CD4-positive, alpha-beta T cell treated with Interferon gamma for 1 hour (primary cell): Measurements from ENCODE around the gene SRRM2.

ENCODE experiments used
- DNase-seq: peaks from one replicate; pipeline ENCODE4 v3.0.0-alpha.2; 2020

Gene SRRM2

DNA sequence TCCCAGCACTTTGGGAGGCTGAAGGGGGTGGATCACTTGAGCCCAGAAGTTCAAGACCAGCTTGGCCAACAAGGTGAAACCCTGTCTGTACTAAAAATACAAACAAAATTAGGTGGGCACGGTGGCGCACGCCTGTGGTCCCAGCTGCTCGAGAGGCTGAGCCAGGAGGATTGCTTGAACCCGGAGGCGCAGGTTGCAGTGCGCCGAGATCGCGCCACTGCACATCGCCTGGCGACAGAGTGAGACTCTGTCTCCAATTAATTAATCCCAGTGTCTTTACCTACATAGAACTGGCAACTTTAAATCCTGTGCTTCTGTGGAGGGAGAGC, 26.2 kb downstream of the SRRM2 start:
- DNase-seq, result no peak

DNA sequence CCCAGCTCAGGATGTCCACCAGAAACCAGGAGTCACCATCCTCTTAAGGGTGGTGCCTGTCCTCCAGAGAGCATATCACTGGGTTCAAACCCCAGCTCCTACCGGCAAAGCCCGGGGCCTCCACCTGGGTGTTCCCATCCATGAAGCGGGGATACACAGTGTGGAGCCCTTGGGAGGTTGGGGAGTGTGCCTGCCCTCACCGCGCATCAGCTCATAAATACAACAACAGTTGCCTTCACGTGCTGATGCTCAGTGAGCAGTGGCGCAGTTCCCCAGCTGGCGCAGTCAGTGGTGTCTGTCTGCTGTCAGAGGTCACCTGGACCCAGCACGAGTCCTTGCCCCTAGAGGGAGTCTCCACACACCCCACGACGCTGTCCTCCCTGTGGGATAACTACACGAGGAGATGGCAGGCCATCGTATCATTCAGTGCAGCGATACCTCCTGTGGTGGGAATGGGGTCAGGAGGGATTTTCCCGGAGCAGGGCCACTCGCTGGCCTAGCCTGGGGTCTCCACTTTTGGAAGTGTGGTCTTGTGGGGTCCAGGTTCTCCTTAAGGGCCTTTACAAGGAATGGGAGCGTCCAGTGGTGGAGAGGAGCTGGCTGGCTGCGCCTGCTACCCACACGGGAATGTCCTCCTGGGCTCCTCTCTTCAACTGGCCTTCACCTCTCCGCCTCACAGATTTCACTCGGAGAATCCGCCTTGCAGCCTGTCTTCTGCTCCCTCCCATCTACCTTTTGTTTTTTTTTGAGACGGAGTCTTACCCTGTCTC, 26.9 kb downstream of the SRRM2 start:
- DNase-seq, result no peak

DNA sequence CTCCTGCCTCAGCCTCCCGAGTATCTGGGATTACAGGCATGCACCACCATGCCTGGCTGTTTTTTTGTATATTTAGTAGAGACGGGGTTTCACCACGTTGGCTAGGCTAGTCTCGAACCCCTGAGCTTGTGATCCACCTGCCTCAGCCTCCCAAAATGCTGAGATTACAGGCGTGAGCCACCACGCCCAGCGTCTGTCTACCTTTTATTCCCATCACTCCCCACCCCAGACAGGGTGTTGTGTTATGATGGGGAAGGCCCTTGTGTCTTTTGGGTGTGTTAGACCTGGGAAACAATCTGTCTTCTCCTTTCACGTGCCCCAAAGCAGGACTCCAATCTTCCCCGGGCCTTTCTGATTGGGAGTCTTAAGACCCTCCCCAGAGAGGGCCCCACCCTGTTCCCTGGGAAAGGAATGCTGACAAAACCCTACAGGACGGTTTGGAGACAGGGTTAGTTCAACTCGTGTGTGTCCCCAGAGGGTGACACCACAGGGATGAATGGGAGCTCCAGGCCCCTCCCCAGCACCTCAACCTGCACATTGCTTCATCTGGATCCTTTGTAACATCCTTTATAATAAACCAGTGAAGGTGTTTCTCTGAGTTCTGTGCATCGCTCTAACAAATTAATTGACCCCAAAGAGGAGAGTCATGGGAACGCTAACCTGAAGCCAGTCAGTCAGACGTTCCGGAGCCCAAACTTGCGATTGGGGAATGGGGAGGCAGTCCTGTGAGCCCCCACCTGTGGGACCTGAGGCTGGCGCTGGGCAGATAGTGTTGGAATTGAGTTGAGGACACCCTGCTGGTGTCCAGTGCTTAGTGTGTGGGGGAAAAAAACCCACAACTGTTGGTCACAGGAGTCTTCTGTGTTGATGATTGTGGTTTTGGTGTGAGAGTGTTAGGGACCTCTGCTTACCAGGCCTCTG, 27.8 kb downstream of the SRRM2 start:
- DNase-seq, result no peak

DNA sequence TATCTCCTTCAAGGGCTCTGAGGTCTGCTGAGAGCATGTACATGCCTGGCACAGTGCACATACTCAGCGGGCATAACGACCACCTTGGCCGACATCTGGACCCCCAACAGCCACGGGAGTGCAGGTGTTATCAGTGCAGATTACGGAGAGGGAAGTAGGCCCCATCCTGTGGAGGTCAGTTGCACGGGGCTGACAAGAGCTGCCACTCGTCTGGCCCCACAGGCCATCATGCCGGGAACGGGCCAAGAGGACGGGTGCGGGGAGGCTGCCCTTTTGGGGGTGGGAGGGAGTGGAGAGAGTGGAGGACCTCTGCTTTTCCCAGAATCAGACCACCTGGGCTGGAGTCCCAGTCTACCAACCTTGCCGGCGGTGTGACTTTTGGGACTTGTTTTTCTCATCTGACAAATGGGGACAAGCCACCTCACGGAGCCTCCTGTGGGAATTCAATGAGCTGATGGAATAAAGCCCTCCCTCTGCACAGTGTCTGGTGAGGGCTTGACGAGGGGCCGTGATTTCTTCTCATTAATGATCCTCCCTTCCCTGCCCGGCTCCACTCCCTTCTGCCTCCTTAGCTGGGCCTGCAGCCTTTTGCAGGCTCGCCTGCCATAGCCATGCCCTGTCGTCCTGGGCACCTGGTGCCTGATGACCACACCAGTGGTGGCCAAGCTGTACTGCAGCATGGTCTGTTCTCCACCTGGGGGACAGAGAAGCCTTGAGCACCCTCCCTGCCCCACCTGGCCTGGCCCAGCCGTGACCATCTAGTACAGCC, 30.3 kb downstream of the SRRM2 start:
- DNase-seq, result no peak

GRCh38 chr16:2783581-2784357, 31.3 kb downstream of the SRRM2 start:
- no peak for DNase-seq

GRCh38 chr16:2784358-2785100, 32.1 kb downstream of the SRRM2 start:
- DNase-seq, result no peak

DNA sequence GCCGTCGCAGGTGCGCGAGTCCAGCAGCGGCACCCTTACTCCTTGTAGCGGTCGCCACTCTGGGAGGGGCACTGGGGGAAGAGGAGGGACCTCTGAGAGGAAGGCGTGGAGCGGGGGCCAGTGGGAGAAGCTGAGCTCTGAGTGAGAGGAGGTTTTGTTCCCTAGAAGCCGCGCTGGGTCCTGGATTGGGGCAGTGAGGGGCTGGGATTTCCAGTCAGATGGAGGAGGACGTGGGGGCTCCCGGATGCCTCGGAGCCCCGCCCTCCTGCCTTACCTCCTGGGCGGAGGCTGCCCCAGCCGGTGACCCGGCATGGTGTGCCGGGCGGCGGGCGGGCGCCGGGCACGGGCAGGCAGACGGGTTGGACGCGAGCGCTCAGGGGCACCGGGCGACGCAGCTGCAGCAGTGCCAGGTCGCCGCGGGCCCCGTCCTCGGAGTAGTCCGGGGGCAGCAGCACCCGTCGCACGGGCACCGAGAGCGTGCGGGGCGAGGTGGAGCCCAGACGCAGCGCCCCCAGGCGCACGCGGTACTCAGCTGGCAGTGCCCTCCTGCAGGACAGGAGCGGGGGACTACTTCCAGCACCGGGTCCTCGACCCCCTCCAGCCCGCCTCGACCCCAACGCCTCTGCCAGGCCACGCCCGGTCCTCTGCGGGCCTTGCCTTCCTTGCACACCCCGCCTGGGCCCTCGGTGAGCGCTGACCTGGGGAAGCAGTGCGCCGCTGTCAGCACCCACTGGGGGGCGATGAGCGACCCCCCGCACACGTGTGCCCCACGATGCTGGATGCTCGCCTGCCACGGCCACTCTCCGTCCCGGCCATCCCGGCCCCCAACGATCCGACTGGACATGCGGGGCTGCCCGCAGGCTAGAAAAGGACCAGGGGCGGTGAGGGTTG, 32.9 kb downstream of the SRRM2 start:
- DNase-seq, result peak; percentile 19

- DNase-seq, result no peak
Observed at GRCh38 chr16:2786061-2786825, 33.8 kb downstream of the SRRM2 start.

- DNase-seq, result no peak
Observed at GRCh38 chr16:2786826-2787151, 34.4 kb downstream of the SRRM2 start.

DNA sequence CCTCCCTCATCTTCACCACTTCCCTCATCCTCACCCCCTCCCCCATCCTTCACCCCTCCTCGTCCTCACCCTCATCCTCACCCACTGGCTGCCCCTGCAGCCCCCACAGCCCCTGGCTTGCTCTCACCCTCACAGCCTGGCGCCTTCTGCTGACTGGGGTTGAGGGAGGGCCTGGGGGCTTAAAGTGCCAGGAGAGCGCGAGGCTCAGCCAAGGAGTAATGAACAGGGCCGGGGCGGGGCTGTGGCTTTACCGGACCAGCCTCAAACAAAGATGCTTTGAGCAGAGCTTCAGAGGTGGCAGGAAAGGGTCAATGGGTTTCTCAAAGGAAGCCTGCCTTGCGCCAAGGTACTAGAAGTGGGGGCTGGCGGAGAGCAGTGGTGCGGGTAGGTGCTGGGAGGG, 35.0 kb downstream of the SRRM2 start, which contains the start of gene PRSS33:
PRSS33 (minus strand) TSS at position 155 of the 400 bp plus-strand sequence. CDS start 1,013 bp downstream, outside the sequence.
- no peak for DNase-seq

DNA sequence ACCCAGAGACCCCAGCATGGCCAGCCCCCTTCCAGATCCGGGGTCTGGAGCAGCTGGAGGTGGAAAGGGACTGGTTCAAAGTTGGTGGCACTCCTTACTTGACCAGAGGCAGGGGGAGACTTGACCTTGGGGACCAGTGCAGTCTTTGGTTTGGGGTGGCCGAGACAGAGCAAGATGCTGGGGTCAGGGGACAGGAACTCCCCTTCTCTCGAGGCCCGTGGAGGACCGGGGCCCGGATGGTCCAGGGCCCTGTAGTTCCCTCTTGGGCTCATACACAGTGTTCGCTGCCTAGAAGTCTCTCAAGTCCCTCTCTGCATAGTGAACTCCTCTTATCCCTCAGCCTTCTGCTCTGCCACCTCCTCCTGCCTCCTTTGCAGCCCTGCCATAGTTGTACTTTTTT, 35.5 kb downstream of the SRRM2 start:
- no peak for DNase-seq

GRCh38 chr16:2790631-2791030, 38.2 kb downstream of the SRRM2 start:
- no peak for DNase-seq

DNA sequence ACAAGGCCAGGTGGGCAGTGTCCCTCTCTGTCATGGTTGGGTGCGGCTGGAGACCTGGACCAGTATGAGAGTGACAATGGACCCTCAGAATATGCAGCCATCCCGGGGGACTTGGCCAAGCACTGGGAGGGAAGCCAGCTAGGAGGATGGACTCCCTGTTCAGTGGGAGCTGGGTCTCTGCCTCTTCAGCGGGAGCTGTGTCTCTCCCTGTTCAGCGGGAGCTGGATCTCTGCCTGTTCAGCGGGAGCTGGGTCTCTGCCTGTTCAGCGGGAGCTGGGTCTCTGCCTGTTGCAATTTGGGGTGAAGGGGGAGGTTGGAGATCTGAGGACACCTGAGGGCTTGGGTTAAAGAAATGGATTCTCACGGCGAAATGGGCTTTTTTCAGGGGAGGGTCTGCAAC, 38.7 kb downstream of the SRRM2 start:
- no peak for DNase-seq

GRCh38 chr16:2792940-2793339, 40.5 kb downstream of the SRRM2 start:
- no peak for DNase-seq

DNA sequence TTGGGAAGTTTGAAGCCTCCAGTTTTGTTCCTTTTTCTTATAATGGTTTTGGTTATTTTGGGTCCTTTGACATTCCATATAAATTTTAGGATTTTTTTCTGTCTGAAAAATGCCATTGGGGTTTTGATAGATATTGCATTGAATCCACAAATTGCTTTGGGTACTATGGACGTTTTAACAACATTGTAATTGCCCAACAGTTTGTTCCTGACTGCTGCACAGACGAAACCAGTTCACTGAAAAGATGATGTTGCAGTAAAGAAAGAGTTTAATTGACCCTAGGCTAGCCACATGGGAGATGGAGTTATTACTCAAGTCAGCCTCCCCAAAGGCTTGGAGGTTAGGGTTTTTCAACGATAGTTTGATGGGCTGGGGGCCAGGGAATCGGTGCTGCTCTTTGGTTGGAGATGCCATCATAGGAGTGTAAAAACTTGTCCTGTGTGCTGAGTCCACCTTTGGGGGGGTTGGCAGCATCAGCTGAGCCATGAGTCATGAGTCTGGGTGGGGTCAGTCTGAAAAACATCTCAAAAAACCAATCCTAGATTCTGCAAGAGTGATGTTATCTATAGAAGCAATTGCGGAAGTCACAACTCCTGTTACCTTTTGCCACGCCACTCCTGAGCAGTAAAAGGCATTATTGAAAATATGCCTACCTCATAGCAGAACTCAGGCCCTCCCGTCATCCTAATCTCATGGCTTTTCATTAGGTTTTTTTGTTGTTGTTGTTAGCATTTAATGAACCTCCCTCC, 43.1 kb downstream of the SRRM2 start:
- no peak for DNase-seq

DNA sequence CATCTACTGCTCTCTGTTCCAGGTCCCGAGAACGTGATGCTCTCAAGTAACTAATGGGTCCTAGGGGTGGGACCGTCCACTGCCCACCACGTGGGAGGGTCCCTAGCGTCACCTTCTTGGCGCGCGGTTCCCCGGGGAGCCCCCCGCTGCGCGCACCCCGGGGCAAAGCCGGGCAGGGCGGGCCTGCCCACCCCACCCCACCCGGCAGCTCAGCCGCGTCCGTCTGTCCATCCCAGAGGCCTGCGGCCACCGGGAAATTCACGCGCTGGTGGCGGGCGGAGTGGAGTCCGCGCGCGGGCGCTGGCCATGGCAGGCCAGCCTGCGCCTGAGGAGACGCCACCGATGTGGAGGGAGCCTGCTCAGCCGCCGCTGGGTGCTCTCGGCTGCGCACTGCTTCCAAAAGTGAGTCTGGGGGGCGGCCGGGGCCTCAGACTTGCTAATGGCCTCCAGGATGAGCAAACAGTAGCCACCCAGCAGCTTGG, 46.3 kb downstream of the SRRM2 start:
- DNase-seq, result no peak

GRCh38 chr16:2799205-2799858, 46.9 kb downstream of the SRRM2 start:
- DNase-seq, result no peak

DNA sequence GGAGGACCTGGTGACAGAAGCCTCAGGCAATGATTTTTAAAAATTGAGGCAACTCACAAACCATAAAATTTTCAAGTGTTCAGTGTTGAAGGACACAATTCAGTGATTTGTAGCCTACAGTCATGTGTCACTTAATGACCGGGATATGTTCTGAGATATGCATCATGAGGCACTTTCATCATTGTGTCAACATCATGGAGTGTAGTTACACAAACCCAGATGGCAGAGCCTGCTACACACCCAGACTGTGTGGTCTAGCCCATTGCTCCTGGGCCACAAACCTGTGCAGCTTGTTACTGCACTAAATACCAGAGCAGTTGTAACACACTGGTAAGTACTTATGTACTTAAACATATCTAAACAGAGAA, 47.4 kb downstream of the SRRM2 start:
- no peak for DNase-seq
